Activated naive CD4-positive, alpha-beta T cell treated with anti-CD3 and anti-CD28 coated beads, Interleukin-2, amount 50 U/mL, for 72 hours (primary cell): ENCODE results near the gene FAM209B. TPM values are rescaled to one million over a fixed set of nuclear protein-coding genes. Genes with fewer than 3 reads are reported as not detected.
A peak's percentile ranks its signal among the peaks of the same experiment; 100 is the strongest.
"Not testable (repeated sequence)": the region's sequence is repeated elsewhere in the genome, so short reads cannot be mapped to it uniquely, and the experiment has no call there.

Experiments used
- ATAC-seq, 2 donors: fragments of 150-1000 bp; cut with Tn5 transposase; 2 replicates each; pipeline ENCODE4 v1.10.0; 2021; ENCODE audit warnings: mild to moderate bottlenecking in 2 of 2, moderate library complexity in 2 of 2
- DNase-seq, 2 donors: peaks; one replicate each; pipeline ENCODE4 v3.0.0; 2021 to 2022; ENCODE audit warnings: low spot score in 2 of 2
- H3K27ac Mint-ChIP-seq, 2 donors: one replicate each; pipeline ENCODE4 v1.8.0; 2022; ENCODE audit warnings: mild to moderate bottlenecking in 2 of 2, mixed read lengths in 2 of 2
- H3K36me3 Mint-ChIP-seq, 2 donors: one replicate each; pipeline ENCODE4 v1.8.0; 2022; ENCODE audit warnings: mixed read lengths in 2 of 2
- H3K9me3 Mint-ChIP-seq, 2 donors: one replicate each; pipeline ENCODE4 v1.8.0; 2022; ENCODE audit warnings: mixed read lengths in 2 of 2
- total RNA-seq, 2 donors: library from RNA; stranded (reverse); gene quantifications; one replicate each; pipeline ENCODE4 v1.2.3, GENCODE V29; 2022

The FAM209B gene, protein sequence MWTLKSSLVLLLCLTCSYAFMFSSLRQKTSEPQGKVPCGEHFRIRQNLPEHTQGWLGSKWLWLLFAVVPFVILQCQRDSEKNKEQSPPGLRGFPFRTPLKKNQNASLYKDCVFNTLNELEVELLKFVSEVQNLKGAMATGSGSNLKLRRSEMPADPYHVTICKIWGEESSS
- 1 to 10 TPM in 1 of 2 donors, under 1 TPM in 1; 0.88 to 1.2 TPM for total RNA-seq

DNA sequence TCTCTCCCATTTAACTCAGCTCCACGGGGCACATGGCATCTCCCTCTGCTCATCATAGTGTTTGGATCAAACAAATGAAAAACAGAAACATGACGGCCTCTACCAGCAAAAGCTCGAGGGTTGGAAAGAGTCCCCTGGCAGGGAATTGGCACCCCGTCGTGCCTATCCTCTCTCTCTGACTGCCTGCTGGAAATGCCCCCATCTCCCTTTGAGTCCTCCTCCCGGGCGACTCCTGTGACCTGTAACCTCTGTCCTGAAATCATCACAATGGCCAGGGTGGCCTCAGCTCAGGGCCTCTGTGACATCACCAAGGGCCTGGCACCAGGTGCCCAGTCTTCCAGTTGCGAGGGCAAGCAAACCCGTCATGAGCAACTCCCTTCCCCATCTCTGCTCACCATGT, at the start of gene FAM209B:
FAM209B (plus strand) TSS at position 301 of the 400 bp plus-strand sequence; CDS start at position 397, 96 bp downstream.
- peak within 1 kb of the TSS in 1 of 2 donors; percentile 36 for H3K27ac Mint-ChIP-seq
- ATAC-seq, H3K36me3 Mint-ChIP-seq, DNase-seq, H3K9me3 Mint-ChIP-seq: not testable (repeated sequence)

- Mint-ChIP-seq H3K9me3 (no peaks in the 10 kb centered on the region), H3K27ac (peak overlapping the region; percentile 21 to 97), H3K36me3 (peaks cover 8 to 11% of the 10 kb centered on the region in 2 donors)
- ATAC-seq (no peak), DNase-seq (no peak)
Measured at GRCh38 chr20:56483970-56484369, 49.1 kb upstream of the FAM209B start.

DNA sequence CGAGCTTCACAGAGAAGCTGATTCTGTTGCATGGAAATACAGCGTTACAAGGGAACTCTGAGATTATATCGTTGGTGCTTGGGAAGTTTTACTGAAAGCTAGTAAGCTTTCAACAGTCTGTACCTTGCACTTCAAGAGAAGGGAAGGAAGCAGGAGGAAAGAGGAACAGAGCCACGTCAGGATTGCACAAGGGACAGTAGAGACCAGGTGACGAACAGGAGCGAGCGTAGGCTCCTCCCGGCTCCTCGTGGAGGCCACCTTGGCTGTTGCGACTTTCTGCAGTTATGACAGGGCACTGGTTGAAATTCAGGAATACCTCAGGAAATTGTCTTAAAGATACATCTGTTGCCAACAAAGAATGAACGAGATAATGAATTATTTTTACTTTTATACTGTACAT, 45.8 kb upstream of the FAM209B start:
- no peak for ATAC-seq
- no peak for DNase-seq
- H3K27ac Mint-ChIP-seq = peak overlapping the region in 1 of 2 donors; percentile 33
- peaks cover 8 to 16% of the 10 kb centered on the region in 2 donors for H3K36me3 Mint-ChIP-seq
- no peaks in the 10 kb centered on the region for H3K9me3 Mint-ChIP-seq

- H3K36me3 Mint-ChIP-seq = peaks cover 8 to 16% of the 10 kb centered on the region in 2 donors
- ATAC-seq (no peak), DNase-seq (no peak)
- H3K27ac Mint-ChIP-seq = no peak overlapping the region
- H3K9me3 Mint-ChIP-seq = no peaks in the 10 kb centered on the region
Measured at GRCh38 chr20:56488566-56488965, 44.5 kb upstream of the FAM209B start.

DNA sequence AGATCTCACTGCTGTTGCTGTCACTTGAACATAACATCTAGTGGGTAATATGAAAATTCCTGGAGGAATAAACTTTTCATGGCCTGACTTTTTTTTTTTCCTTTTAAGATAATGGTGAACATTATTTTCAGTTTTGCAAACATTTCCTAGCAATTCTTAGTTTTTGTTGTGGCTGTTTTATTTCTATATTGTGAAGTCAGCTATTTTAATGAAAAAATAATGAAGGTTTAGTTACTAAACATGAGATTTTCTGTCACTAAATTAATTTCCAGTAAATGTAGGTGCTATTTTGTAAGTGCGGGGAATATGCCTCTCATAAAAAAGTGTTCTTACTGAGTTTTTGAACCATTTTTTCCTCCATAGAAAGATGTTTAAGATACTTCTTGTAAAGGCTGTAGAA, 31.9 kb upstream of the FAM209B start:
- no peaks in the 10 kb centered on the region for H3K9me3 Mint-ChIP-seq
- ATAC-seq (no peak), DNase-seq (no peak)
- peaks cover 13 to 16% of the 10 kb centered on the region in 2 donors for H3K36me3 Mint-ChIP-seq
- no peak overlapping the region for H3K27ac Mint-ChIP-seq

DNA sequence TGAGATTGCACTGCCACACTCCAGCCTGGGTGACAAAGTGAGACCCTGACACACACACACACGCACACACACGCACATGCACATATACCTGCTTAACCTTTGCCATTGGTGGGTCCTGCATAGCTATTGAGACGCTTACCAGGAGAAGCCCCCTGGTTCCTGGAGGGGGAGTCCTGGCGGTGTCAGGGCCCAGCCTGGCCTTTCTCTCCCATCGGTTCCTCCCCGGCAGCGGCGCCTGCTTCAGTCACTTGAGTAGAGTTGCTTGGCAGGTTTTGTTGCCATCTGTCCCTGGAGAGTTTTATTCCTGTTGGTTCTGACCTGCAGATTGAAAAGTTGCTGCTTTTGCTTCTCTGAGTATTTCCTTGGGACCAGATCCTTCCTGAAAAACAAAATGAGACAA, 29.1 kb upstream of the FAM209B start:
- no peaks in the 10 kb centered on the region for H3K36me3 Mint-ChIP-seq
- H3K9me3 Mint-ChIP-seq = no peaks in the 10 kb centered on the region
- ATAC-seq (no peak), DNase-seq (no peak)
- H3K27ac Mint-ChIP-seq = no peak overlapping the region

- no peaks in the 10 kb centered on the region for H3K36me3 Mint-ChIP-seq
- DNase-seq (peak in 1 of 2 donors; percentile 45), ATAC-seq (peak; percentile 36 to 60)
- no peaks in the 10 kb centered on the region for H3K9me3 Mint-ChIP-seq
- H3K27ac Mint-ChIP-seq = no peak overlapping the region
Measured at GRCh38 chr20:56504373-56505005, 28.6 kb upstream of the FAM209B start.

DNA sequence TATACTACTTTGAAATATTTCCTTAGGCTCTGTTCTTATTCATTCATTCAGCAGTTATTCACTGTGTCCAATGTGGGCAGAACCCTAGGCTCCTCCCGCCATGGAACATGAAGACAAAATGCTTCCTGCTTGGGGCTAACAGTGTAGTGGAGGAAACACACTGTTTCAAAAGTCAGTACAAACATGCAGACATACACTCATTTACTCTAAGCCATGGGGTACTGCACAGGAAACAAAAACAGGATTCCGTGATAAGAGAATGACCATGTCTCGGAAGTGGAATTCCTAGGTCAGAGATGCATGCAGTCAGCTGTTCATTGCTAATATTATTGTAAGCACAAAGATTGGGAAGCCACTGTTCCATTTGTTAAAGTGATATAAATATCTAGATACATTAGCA, 26.9 kb upstream of the FAM209B start:
- DNase-seq = no peak
- Mint-ChIP-seq H3K9me3 (no peaks in the 10 kb centered on the region), H3K27ac (no peak overlapping the region), H3K36me3 (no peaks in the 10 kb centered on the region)
- ATAC-seq = no peak

- ATAC-seq (no peak), DNase-seq (no peak)
- Mint-ChIP-seq H3K9me3 (no peaks in the 10 kb centered on the region), H3K36me3 (peaks cover 0 to 18% of the 10 kb centered on the region in 2 donors), H3K27ac (peak overlapping the region in 1 of 2 donors; percentile 12)
Measured at GRCh38 chr20:56511926-56512325, 21.1 kb upstream of the FAM209B start.

- ATAC-seq = no peak
- Mint-ChIP-seq H3K9me3 (peaks cover 0 to 3% of the 10 kb centered on the region in 2 donors), H3K36me3 (peaks cover 11 to 33% of the 10 kb centered on the region in 2 donors), H3K27ac (no peak overlapping the region)
- DNase-seq = no peak
Measured at GRCh38 chr20:56513161-56514150, 19.6 kb upstream of the FAM209B start.

DNA sequence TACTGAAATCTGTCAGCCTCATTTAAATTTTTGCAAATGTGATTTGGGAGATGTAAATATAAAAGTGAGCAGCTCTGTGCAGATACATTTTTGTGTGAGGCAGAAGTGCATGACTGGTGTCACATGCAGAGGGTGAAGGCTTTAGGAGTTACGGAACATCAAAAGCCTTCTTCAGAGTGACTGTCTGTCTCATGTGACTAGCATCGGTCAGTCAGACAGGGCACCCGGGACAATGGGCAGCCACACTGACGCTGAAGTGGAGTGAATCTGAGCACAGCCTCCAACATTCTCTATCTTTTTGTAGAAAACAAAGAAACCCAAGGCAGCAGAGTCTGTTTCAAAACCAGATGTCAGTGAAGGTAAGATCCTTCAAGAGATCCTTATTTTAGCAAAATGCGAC, 16.4 kb upstream of the FAM209B start:
- peaks cover 42 to 62% of the 10 kb centered on the region in 2 donors for H3K36me3 Mint-ChIP-seq
- peaks cover 5 to 6% of the 10 kb centered on the region in 2 donors for H3K9me3 Mint-ChIP-seq
- no peak overlapping the region for H3K27ac Mint-ChIP-seq
- no peak for ATAC-seq
- DNase-seq = no peak

GRCh38 chr20:56517211-56517610, 15.8 kb upstream of the FAM209B start:
- no peak for ATAC-seq
- no peak for DNase-seq
- Mint-ChIP-seq H3K27ac (no peak overlapping the region), H3K36me3 (peaks cover 44 to 67% of the 10 kb centered on the region in 2 donors), H3K9me3 (peaks cover 5 to 6% of the 10 kb centered on the region in 2 donors)

DNA sequence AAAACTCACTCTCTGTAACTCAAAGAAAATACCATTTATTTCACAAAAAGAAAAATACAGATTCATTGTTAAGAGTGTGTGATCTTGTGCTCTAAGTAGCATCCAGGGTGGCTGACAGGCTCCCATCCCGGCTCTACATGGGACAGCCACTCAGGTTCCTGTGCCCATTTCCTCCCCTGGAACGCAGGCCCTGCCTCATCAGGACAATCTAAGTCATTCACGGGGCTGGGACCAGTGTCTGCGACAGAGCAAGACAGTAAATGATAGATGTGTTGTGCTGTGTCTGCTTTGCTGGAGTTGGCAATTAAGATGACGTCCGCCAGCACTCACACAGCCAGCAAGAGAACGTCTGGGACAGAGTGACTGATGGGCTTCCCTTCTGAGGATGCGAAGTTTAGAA, 15.4 kb upstream of the FAM209B start:
- peaks cover 44 to 67% of the 10 kb centered on the region in 2 donors for H3K36me3 Mint-ChIP-seq
- no peak for ATAC-seq

DNA sequence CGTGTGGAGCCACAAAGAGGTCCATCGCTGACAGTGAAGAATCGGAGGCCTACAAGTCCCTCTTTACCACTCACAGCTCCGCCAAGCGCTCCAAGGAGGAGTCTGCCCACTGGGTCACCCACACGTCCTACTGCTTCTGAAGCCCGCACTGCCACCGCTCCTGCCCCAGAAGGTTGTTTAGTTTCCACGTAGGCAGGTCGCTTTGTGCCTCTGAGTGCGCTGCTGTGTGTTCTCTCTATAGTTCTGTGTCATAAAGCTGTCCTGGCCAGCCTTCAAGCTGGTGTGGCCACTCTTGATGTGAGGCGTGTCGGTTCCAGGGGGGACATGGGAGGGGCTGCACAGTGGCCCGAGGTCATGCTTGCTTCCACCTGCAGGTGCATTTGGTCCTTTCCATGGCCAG, 14.9 kb upstream of the FAM209B start:
- Mint-ChIP-seq H3K27ac (no peak overlapping the region), H3K9me3 (peaks cover 5 to 6% of the 10 kb centered on the region in 2 donors), H3K36me3 (peaks cover 44 to 65% of the 10 kb centered on the region in 2 donors)
- DNase-seq = no peak
- no peak for ATAC-seq

More for the DNA sequence above, 15.4 kb upstream of the FAM209B start:
- Mint-ChIP-seq H3K9me3 (peaks cover 5 to 6% of the 10 kb centered on the region in 2 donors), H3K27ac (no peak overlapping the region)
- DNase-seq = no peak

GRCh38 chr20:56518721-56519398, 14.2 kb upstream of the FAM209B start:
- Mint-ChIP-seq H3K9me3 (peaks cover 5 to 6% of the 10 kb centered on the region in 2 donors), H3K27ac (no peak overlapping the region), H3K36me3 (peaks cover 44 to 65% of the 10 kb centered on the region in 2 donors)
- DNase-seq (no peak), ATAC-seq (no peak)

- no peak overlapping the region for H3K27ac Mint-ChIP-seq
- H3K9me3 Mint-ChIP-seq = peaks cover 5 to 6% of the 10 kb centered on the region in 2 donors
Measured at GRCh38 chr20:56519551-56519950, 13.5 kb upstream of the FAM209B start.

More at GRCh38 chr20:56519551-56519950, 13.5 kb upstream of the FAM209B start:
- DNase-seq (no peak), ATAC-seq (no peak)
- peaks cover 44 to 65% of the 10 kb centered on the region in 2 donors for H3K36me3 Mint-ChIP-seq
